K562 (cell line): Measurements from ENCODE around the gene CCDC32. TPM values are rescaled to one million over a fixed set of nuclear protein-coding genes. Genes with fewer than 3 reads are reported as not detected.

Experiments
- CC2D1A ChIP-seq: fragments of 450-650 bp; IDR thresholded peaks from 2 replicates; pipeline ENCODE4 v1.6.1; 2017; ENCODE audit warnings: mild to moderate bottlenecking
- CSDE1 ChIP-seq, 2 experiments: fragments of 450-650 bp; IDR thresholded peaks; 2 replicates each; pipeline ENCODE4 v1.6.1; 2016; ENCODE audit warnings: mild to moderate bottlenecking in 1 of 2
- CTBP1 ChIP-seq: fragments of 450-650 bp; IDR thresholded peaks from 2 replicates; pipeline ENCODE4 v1.6.1; 2016; ENCODE audit warnings: borderline replicate concordance
- E2F5 ChIP-seq: sonication (generic); formaldehyde crosslinking; IDR thresholded peaks from 2 replicates; pipeline ENCODE4 v1.8.0; 2022; ENCODE audit warnings: mild to moderate bottlenecking, missing genetic modification reagents
- ETS1 ChIP-seq: conservative IDR thresholded peaks from 2 replicates; pipeline ENCODE4 v1.6.1; 2011; ENCODE audit warnings: low read depth, mild to moderate bottlenecking, low read length; ENCODE audit not compliant: control insufficient read depth
- HBP1 ChIP-seq: fragments of 450-650 bp; formaldehyde crosslinking; IDR thresholded peaks from 2 replicates; pipeline ENCODE4 v1.4.0; 2022; ENCODE audit warnings: missing genetic modification characterization
- HINFP ChIP-seq: fragments of 450-650 bp; conservative IDR thresholded peaks from 2 replicates; pipeline ENCODE4 v1.6.1; 2016; ENCODE audit warnings: missing genetic modification characterization, low read depth, mild to moderate bottlenecking, control low read depth, missing compliant biosample characterization
- HLTF ChIP-seq: fragments of 450-650 bp; IDR thresholded peaks from 2 replicates; pipeline ENCODE4 v1.6.1; 2016
- MECOM ChIP-seq: fragments of 250-450 bp; sonication (Bioruptor Pico); IDR thresholded peaks from 2 replicates; pipeline ENCODE4 v1.8.0; 2022; ENCODE audit warnings: inconsistent platforms
- MXD1 ChIP-seq: fragments of 250-450 bp; sonication (Bioruptor Pico); IDR thresholded peaks from 2 replicates; pipeline ENCODE4 v1.8.0; 2021; ENCODE audit warnings: borderline replicate concordance, mild to moderate bottlenecking, moderate library complexity; ENCODE audit not compliant: poor library complexity, severe bottlenecking
- NCOA4 ChIP-seq: fragments of 450-650 bp; IDR thresholded peaks from 2 replicates; pipeline ENCODE4 v1.6.1; 2018; ENCODE audit warnings: mild to moderate bottlenecking; ENCODE audit not compliant: partially characterized antibody
- PCBP1 ChIP-seq: fragments of 200-400 bp; formaldehyde crosslinking; IDR thresholded peaks from 2 replicates; pipeline ENCODE4 v1.6.1; 2018; ENCODE audit warnings: mild to moderate bottlenecking, low read depth, low read length; ENCODE audit not compliant: poor library complexity, severe bottlenecking
- PHF21A ChIP-seq: fragments of 450-650 bp; IDR thresholded peaks from 2 replicates; pipeline ENCODE4 v1.6.1; 2017; ENCODE audit warnings: low read depth, borderline replicate concordance
- RAD51 ChIP-seq: fragments of 450-650 bp; IDR thresholded peaks from 2 replicates; pipeline ENCODE4 v1.7.1; 2016; ENCODE audit warnings: low read depth, mild to moderate bottlenecking, borderline replicate concordance
- RBM17 ChIP-seq: fragments of 200-400 bp; formaldehyde crosslinking; IDR thresholded peaks from 2 replicates; pipeline ENCODE4 v1.6.1; 2017; ENCODE audit warnings: low read depth, mild to moderate bottlenecking, low read length, borderline replicate concordance
- TCF3 ChIP-seq: sonication (generic); formaldehyde crosslinking; IDR thresholded peaks from 2 replicates; pipeline ENCODE4 v1.4.0; 2020; ENCODE audit warnings: mild to moderate bottlenecking, missing genetic modification reagents
- TEAD4 ChIP-seq, 2 experiments: sonication (generic) in 1 of 2; formaldehyde crosslinking in 1 of 2; IDR thresholded peaks; 2 replicates each; pipeline versions ENCODE4 v1.6.1 to v1.8.0; 2012 to 2022; ENCODE audit warnings: borderline replicate concordance in 1 of 2, inconsistent platforms in 1 of 2, low read length in 1 of 2, mild to moderate bottlenecking in 1 of 2, missing genetic modification reagents in 1 of 2
- ZNF174 ChIP-seq: fragments of 250-450 bp; sonication (Bioruptor Pico); IDR thresholded peaks from 2 replicates; pipeline ENCODE4 v1.4.0; 2020; ENCODE audit warnings: mild to moderate bottlenecking
- ZNF282 ChIP-seq: sonication (generic); formaldehyde crosslinking; IDR thresholded peaks from 2 replicates; pipeline ENCODE4 v1.8.1; 2023; ENCODE audit warnings: missing genetic modification reagents
- ZNF3 ChIP-seq: fragments of 250-450 bp; sonication (Bioruptor Pico); IDR thresholded peaks from 2 replicates; pipeline ENCODE4 v1.5.0; 2021; ENCODE audit warnings: mild to moderate bottlenecking, moderate library complexity
- ZNF695 ChIP-seq: fragments of 450-650 bp; formaldehyde crosslinking; IDR thresholded peaks from 2 replicates; pipeline ENCODE4 v1.4.0; 2020; ENCODE audit warnings: mild to moderate bottlenecking, moderate library complexity
- ZNF707 ChIP-seq: fragments of 250-450 bp; sonication (Bioruptor Pico); conservative IDR thresholded peaks from 2 replicates; pipeline ENCODE4 v1.8.0; 2022; ENCODE audit warnings: inconsistent platforms, mild to moderate bottlenecking, moderate library complexity
- polyA plus RNA-seq, 8 experiments: library from polyadenylated mRNA; depleted of rRNA in 4 of 8; stranded (reverse) in 5 of 8; unstranded in 3 of 8; fragments of >200 nt; fragmentation: Nextera tagmentation in 2 of 8; fragmentation: Illumina TruSeq in 1 of 8; extraction: Ambion mirVana in 2 of 8; extraction: Trizol in 1 of 8; gene quantifications; 2 replicates each; pipeline versions ENCODE4 v1.2.1 to v1.2.3, GENCODE V29; 2011 to 2014; ENCODE audit warnings: inconsistent platforms in 1 of 8, missing spikeins in 1 of 8
- total RNA-seq, 7 experiments: library from RNA; depleted of rRNA in 6 of 7; stranded (reverse); fragments of >200 nt in 6 of 7; fragmentation: Illumina TruSeq in 2 of 7; extraction: Trizol in 2 of 7; gene quantifications; 2 replicates each; pipeline versions ENCODE4 v1.2.1 to v1.2.3, GENCODE V29; 2011 to 2021; ENCODE audit warnings: low replicate concordance in 1 of 7

CCDC32 gene
- total and polyA plus RNA-seq, 9 of the 15 experiments (the other 6 are each of a cell fraction or from before 2014, with no cell fraction given), result 22.2 to 94.8 (median 37.1) TPM

- TF ChIP-seq ETS1 (peak; percentile 83), ZNF3 (CRISPR knock-in tag) (no peak), TEAD4 (IDR thresholded peaks at IDR 0.05; ENCODE audit: low read length) (no peak), TEAD4 (CRISPR knock-in tag; IDR thresholded peaks at IDR 0.05; ENCODE audit: borderline replicate concordance) (0 out of 2 replicates have a peak, but pooled peaks have one; percentile 17), ZNF282 (no peak), MECOM (CRISPR knock-in tag) (no peak), HLTF (no peak; the same call in 1 of the 2 replicates), CSDE1 (IDR thresholded peaks at IDR 0.05) (peak in 1 of 2 experiments; percentile 53; a peak in 1 of 4 replicates), HINFP (tag) (no peak), NCOA4 (no peak), ZNF707 (CRISPR knock-in tag) (0 out of 2 replicates have a peak, but pooled peaks have one; percentile 21), TCF3 (CRISPR knock-in tag) (peak; percentile 32; the same call in 1 of the 2 replicates), MXD1 (CRISPR knock-in tag) (peak; percentile 94), CTBP1 (peak; percentile 64; the same call in 1 of the 2 replicates), CC2D1A (peak; percentile 75), E2F5 (CRISPR knock-in tag) (no peak), HBP1 (CRISPR knock-in tag) (no peak), PHF21A (no peak), PCBP1 (peak; percentile 26), ZNF695 (CRISPR knock-in tag) (no peak), RAD51 (no peak), ZNF174 (CRISPR knock-in tag) (no peak), RBM17 (no peak)
These were observed 4.5 kb upstream of the CCDC32 start, which contains the start of gene RPUSD2 (continued) for GRCh38 chr15:40569129-40569953.
